Measurements from ENCODE around the gene DMD.

DNA sequence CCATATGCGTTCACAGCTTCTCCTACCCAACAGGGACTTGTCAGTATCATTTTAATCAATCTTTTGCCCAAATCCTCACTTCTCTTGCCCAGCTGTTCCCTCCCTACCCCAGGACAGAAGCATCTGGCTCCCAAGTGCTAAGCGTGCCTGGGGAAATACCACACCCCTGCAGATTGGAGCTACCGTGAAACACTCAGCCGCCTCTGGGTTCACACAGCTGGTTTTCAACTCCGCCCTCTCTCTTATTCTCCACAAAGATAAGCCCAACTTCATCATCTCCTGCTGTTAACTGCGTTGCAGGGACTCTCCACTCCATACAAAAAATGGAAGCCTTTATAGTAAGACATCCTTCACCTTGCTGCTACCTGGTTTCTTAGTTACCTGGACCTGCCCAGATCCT is 1992.2 kb downstream of the DMD start:
- TF ChIP-seq, protein P1, sequence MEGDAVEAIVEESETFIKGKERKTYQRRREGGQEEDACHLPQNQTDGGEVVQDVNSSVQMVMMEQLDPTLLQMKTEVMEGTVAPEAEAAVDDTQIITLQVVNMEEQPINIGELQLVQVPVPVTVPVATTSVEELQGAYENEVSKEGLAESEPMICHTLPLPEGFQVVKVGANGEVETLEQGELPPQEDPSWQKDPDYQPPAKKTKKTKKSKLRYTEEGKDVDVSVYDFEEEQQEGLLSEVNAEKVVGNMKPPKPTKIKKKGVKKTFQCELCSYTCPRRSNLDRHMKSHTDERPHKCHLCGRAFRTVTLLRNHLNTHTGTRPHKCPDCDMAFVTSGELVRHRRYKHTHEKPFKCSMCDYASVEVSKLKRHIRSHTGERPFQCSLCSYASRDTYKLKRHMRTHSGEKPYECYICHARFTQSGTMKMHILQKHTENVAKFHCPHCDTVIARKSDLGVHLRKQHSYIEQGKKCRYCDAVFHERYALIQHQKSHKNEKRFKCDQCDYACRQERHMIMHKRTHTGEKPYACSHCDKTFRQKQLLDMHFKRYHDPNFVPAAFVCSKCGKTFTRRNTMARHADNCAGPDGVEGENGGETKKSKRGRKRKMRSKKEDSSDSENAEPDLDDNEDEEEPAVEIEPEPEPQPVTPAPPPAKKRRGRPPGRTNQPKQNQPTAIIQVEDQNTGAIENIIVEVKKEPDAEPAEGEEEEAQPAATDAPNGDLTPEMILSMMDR (IDR thresholded peaks at IDR 0.05; ENCODE audit: low read depth, low read length), result no peak
- no peak for TF ChIP-seq POLR2A (IDR thresholded peaks at IDR 0.05; ENCODE audit: extremely low read depth, insufficient read length)
- TF ChIP-seq MYC (IDR thresholded peaks at IDR 0.05; ENCODE audit: low read depth, low read length), result no peak

Data from NB4 (cell line).